ENCODE measurements around the gene GALNT18. TPM values are rescaled to one million over a fixed set of nuclear protein-coding genes. Genes with fewer than 3 reads are reported as not detected.
A peak's percentile ranks its signal among the peaks of the same experiment; 100 is the strongest.

The GALNT18 gene
- total RNA-seq, 2 donors from 2014 or later: not detected

- ATAC-seq: no peak
- no peaks in the 10 kb centered on the region for H3K36me3 Mint-ChIP-seq (ENCODE audit: low read depth)
- H3K27ac Mint-ChIP-seq: peak overlapping the region; percentile 94
These were observed 375.6 kb downstream of the GALNT18 start for GRCh38 chr11:11246166-11246565.

GRCh38 chr11:11245453-11245852, 376.4 kb downstream of the GALNT18 start:
- H3K4me3 Mint-ChIP-seq: no peak overlapping the region
- H3K9me3 ChIP-seq (ENCODE audit: control insufficient read depth, low read length, poor library complexity, severe bottlenecking): no peaks in the 10 kb centered on the region
- ATAC-seq (no peak), DNase-seq (no peak)
- H3K27ac Mint-ChIP-seq: peak overlapping the region; percentile 94
- no peaks in the 10 kb centered on the region for H3K27me3 Mint-ChIP-seq
- peaks cover 25% of the 10 kb centered on the region for H3K4me1 Mint-ChIP-seq
- H3K36me3 Mint-ChIP-seq (ENCODE audit: low read depth): no peaks in the 10 kb centered on the region

More at GRCh38 chr11:11246166-11246565, 375.6 kb downstream of the GALNT18 start:
- DNase-seq: no peak
- no peaks in the 10 kb centered on the region for H3K9me3 ChIP-seq (ENCODE audit: control insufficient read depth, low read length, poor library complexity, severe bottlenecking)
- Mint-ChIP-seq H3K27me3 (peaks cover 6% of the 10 kb centered on the region), H3K4me1 (peaks cover 25% of the 10 kb centered on the region), H3K4me3 (no peak overlapping the region)

- Mint-ChIP-seq H3K36me3 (ENCODE audit: low read depth) (no peaks in the 10 kb centered on the region), H3K27me3 (no peaks in the 10 kb centered on the region), H3K4me3 (no peak overlapping the region), H3K27ac (peak overlapping the region; percentile 94), H3K4me1 (peaks cover 27% of the 10 kb centered on the region)
- H3K9me3 ChIP-seq (ENCODE audit: control insufficient read depth, low read length, poor library complexity, severe bottlenecking): no peaks in the 10 kb centered on the region
- ATAC-seq (no peak), DNase-seq (no peak)
These were observed 377.2 kb downstream of the GALNT18 start for GRCh38 chr11:11244470-11245080.

GRCh38 chr11:11243590-11244469, 378.0 kb downstream of the GALNT18 start:
- no peaks in the 10 kb centered on the region for H3K9me3 ChIP-seq (ENCODE audit: control insufficient read depth, low read length, poor library complexity, severe bottlenecking)
- ATAC-seq (peak; percentile 79), DNase-seq (peak; percentile 26 to 43 (median 27))
- H3K27me3 Mint-ChIP-seq: no peaks in the 10 kb centered on the region
- peak overlapping the region; percentile 72 for H3K4me3 Mint-ChIP-seq
- no peaks in the 10 kb centered on the region for H3K36me3 Mint-ChIP-seq (ENCODE audit: low read depth)
- peaks cover 28% of the 10 kb centered on the region for H3K4me1 Mint-ChIP-seq
- peak overlapping the region; percentile 94 for H3K27ac Mint-ChIP-seq

- peak overlapping the region; percentile 94 for H3K27ac Mint-ChIP-seq
- peaks cover 28% of the 10 kb centered on the region for H3K4me1 Mint-ChIP-seq
- H3K27me3 Mint-ChIP-seq: no peaks in the 10 kb centered on the region
- no peaks in the 10 kb centered on the region for H3K9me3 ChIP-seq (ENCODE audit: control insufficient read depth, low read length, poor library complexity, severe bottlenecking)
- ATAC-seq (no peak), DNase-seq (no peak)
- no peaks in the 10 kb centered on the region for H3K36me3 Mint-ChIP-seq (ENCODE audit: low read depth)
- peak overlapping the region; percentile 72 for H3K4me3 Mint-ChIP-seq
These were observed 378.6 kb downstream of the GALNT18 start for GRCh38 chr11:11243209-11243589.

- H3K4me1 Mint-ChIP-seq: peaks cover 28% of the 10 kb centered on the region
- H3K27me3 Mint-ChIP-seq: no peaks in the 10 kb centered on the region
- DNase-seq (no peak), ATAC-seq (no peak)
- no peaks in the 10 kb centered on the region for H3K9me3 ChIP-seq (ENCODE audit: control insufficient read depth, low read length, poor library complexity, severe bottlenecking)
- no peak overlapping the region for H3K4me3 Mint-ChIP-seq
- no peaks in the 10 kb centered on the region for H3K36me3 Mint-ChIP-seq (ENCODE audit: low read depth)
- H3K27ac Mint-ChIP-seq: no peak overlapping the region
These were observed 380.5 kb downstream of the GALNT18 start for GRCh38 chr11:11241284-11241683.

GRCh38 chr11:11239959-11240358, 381.8 kb downstream of the GALNT18 start:
- H3K27ac Mint-ChIP-seq: peak overlapping the region; percentile 2
- peaks cover 30% of the 10 kb centered on the region for H3K4me1 Mint-ChIP-seq
- no peak for ATAC-seq
- H3K27me3 Mint-ChIP-seq: no peaks in the 10 kb centered on the region
- H3K9me3 ChIP-seq (ENCODE audit: control insufficient read depth, low read length, poor library complexity, severe bottlenecking): no peaks in the 10 kb centered on the region
- no peak overlapping the region for H3K4me3 Mint-ChIP-seq
- H3K36me3 Mint-ChIP-seq (ENCODE audit: low read depth): no peaks in the 10 kb centered on the region
- no peak for DNase-seq

- no peak for DNase-seq
- Mint-ChIP-seq H3K27me3 (peaks cover 21% of the 10 kb centered on the region), H3K4me3 (no peak overlapping the region), H3K4me1 (peaks cover 10% of the 10 kb centered on the region), H3K27ac (no peak overlapping the region), H3K36me3 (ENCODE audit: low read depth) (no peaks in the 10 kb centered on the region)
- ATAC-seq: no peak
- no peaks in the 10 kb centered on the region for H3K9me3 ChIP-seq (ENCODE audit: control insufficient read depth, low read length, poor library complexity, severe bottlenecking)
These were observed 384.6 kb downstream of the GALNT18 start for GRCh38 chr11:11237070-11237832.

GRCh38 chr11:11236498-11237059, 385.2 kb downstream of the GALNT18 start:
- ATAC-seq: no peak
- Mint-ChIP-seq H3K27ac (no peak overlapping the region), H3K27me3 (peaks cover 21% of the 10 kb centered on the region), H3K36me3 (ENCODE audit: low read depth) (no peaks in the 10 kb centered on the region), H3K4me1 (peaks cover 7% of the 10 kb centered on the region), H3K4me3 (no peak overlapping the region)
- H3K9me3 ChIP-seq (ENCODE audit: control insufficient read depth, low read length, poor library complexity, severe bottlenecking): no peaks in the 10 kb centered on the region
- DNase-seq: no peak

GRCh38 chr11:11231763-11232162, 390.0 kb downstream of the GALNT18 start:
- Mint-ChIP-seq H3K4me1 (peaks cover 4% of the 10 kb centered on the region), H3K27ac (no peak overlapping the region), H3K27me3 (peaks cover 54% of the 10 kb centered on the region), H3K36me3 (ENCODE audit: low read depth) (peaks cover 4% of the 10 kb centered on the region), H3K4me3 (no peak overlapping the region)
- ATAC-seq (no peak), DNase-seq (no peak)
- H3K9me3 ChIP-seq (ENCODE audit: control insufficient read depth, low read length, poor library complexity, severe bottlenecking): no peaks in the 10 kb centered on the region

GRCh38 chr11:11230802-11231562, 390.8 kb downstream of the GALNT18 start:
- no peak overlapping the region for H3K27ac Mint-ChIP-seq
- H3K27me3 Mint-ChIP-seq: peaks cover 54% of the 10 kb centered on the region
- ATAC-seq: peak; percentile 50
- H3K4me3 Mint-ChIP-seq: no peak overlapping the region
- H3K4me1 Mint-ChIP-seq: peaks cover 2% of the 10 kb centered on the region
- no peak for DNase-seq
- H3K36me3 Mint-ChIP-seq (ENCODE audit: low read depth): peaks cover 6% of the 10 kb centered on the region
- no peaks in the 10 kb centered on the region for H3K9me3 ChIP-seq (ENCODE audit: control insufficient read depth, low read length, poor library complexity, severe bottlenecking)

GRCh38 chr11:11230087-11230486, 391.7 kb downstream of the GALNT18 start:
- Mint-ChIP-seq H3K27ac (no peak overlapping the region), H3K27me3 (peaks cover 54% of the 10 kb centered on the region), H3K4me1 (peaks cover 2% of the 10 kb centered on the region), H3K4me3 (no peak overlapping the region), H3K36me3 (ENCODE audit: low read depth) (peaks cover 6% of the 10 kb centered on the region)
- H3K9me3 ChIP-seq (ENCODE audit: control insufficient read depth, low read length, poor library complexity, severe bottlenecking): no peaks in the 10 kb centered on the region
- DNase-seq (no peak), ATAC-seq (no peak)

All from T-helper 17 cell (primary cell).